Fibroblast of lung (primary cell): ENCODE measurements around the gene ACADS. TPM values are rescaled to one million over a fixed set of nuclear protein-coding genes. Genes with fewer than 3 reads are reported as not detected.

Experiments
- DNase-seq, 2 donors: peaks; one replicate each; pipeline versions ENCODE4 v3.0.0 to v3.0.0-alpha.2; 2010; ENCODE audit warnings: low read depth in 2 of 2
- H2AFZ ChIP-seq: 2 replicates; pipeline ENCODE4 v1.5.1; 2012; ENCODE audit warnings: low read length, control low read depth, inconsistent platforms
- H3K27ac ChIP-seq: 2 replicates; pipeline ENCODE4 v1.5.1; 2011; ENCODE audit warnings: low read length, control low read depth; ENCODE audit not compliant: insufficient read depth
- H3K27me3 ChIP-seq: 2 replicates; pipeline ENCODE4 v1.5.1; 2011; ENCODE audit warnings: mild to moderate bottlenecking, low read length; ENCODE audit not compliant: control insufficient read depth, insufficient read depth
- H3K36me3 ChIP-seq: 2 replicates; pipeline ENCODE4 v1.5.1; 2011; ENCODE audit warnings: low read length; ENCODE audit not compliant: control insufficient read depth, insufficient read depth
- H3K4me1 ChIP-seq: 2 replicates; pipeline ENCODE4 v1.5.1; 2011; ENCODE audit warnings: low read length; ENCODE audit not compliant: control insufficient read depth, insufficient read depth; ENCODE audit errors: extremely low read depth
- H3K4me2 ChIP-seq: 2 replicates; pipeline ENCODE4 v1.5.1; 2011; ENCODE audit warnings: low read length, control low read depth; ENCODE audit not compliant: insufficient read depth; ENCODE audit errors: extremely low read depth
- H3K4me3 ChIP-seq, 4 experiments: fragments of 200-600 bp in 1 of 4; sonication (generic) in 1 of 4; replicated peaks in 1 of 4; 2 replicates each; pipeline ENCODE4 v1.5.1; 2011 to 2016; ENCODE audit warnings: low read length in 4 of 4, low read depth in 3 of 4, mild to moderate bottlenecking in 3 of 4, control low read depth in 2 of 4, inconsistent platforms in 1 of 4, mixed read lengths in 1 of 4; ENCODE audit not compliant: insufficient read depth in 1 of 4; ENCODE audit errors: control extremely low read depth in 1 of 4
- H3K79me2 ChIP-seq: 2 replicates; pipeline ENCODE4 v1.5.1; 2012; ENCODE audit warnings: mild to moderate bottlenecking, low read length, inconsistent platforms; ENCODE audit not compliant: control insufficient read depth, insufficient read depth
- H3K9ac ChIP-seq: 2 replicates; pipeline ENCODE4 v1.5.1; 2011; ENCODE audit warnings: mild to moderate bottlenecking, low read length, control low read depth; ENCODE audit not compliant: insufficient read depth
- H3K9me3 ChIP-seq: 2 replicates; pipeline ENCODE4 v1.5.1; 2012; ENCODE audit warnings: low read depth, low read length; ENCODE audit not compliant: control insufficient read depth, insufficient read depth
- H4K20me1 ChIP-seq: 2 replicates; pipeline ENCODE4 v1.5.1; 2011; ENCODE audit warnings: low read length; ENCODE audit not compliant: control insufficient read depth, insufficient read depth; ENCODE audit errors: extremely low read depth
- CTCF ChIP-seq, 2 donors: IDR thresholded peaks in 1 of 2; conservative IDR thresholded peaks in 1 of 2; 1 replicate in 1 of 2; 2 replicates in 1 of 2; pipeline ENCODE4 v1.5.1; 2011 to 2012; ENCODE audit warnings: low read length in 2 of 2, control low read depth in 1 of 2, inconsistent platforms in 1 of 2, low read depth in 1 of 2, mild to moderate bottlenecking in 1 of 2
- EZH2 ChIP-seq: IDR thresholded peaks from 2 replicates; pipeline ENCODE4 v1.5.1; 2012; ENCODE audit warnings: low read length, control low read depth, mild to moderate bottlenecking; ENCODE audit errors: missing control alignments
- polyA plus RNA-seq, 2 donors: library from polyadenylated mRNA; depleted of rRNA in 1 of 2; stranded (reverse) in 1 of 2; unstranded in 1 of 2; fragments of >200 nt; gene quantifications; 2 replicates each; pipeline ENCODE4 v1.2.1, GENCODE V29; 2011 to 2012; ENCODE audit warnings: missing spikeins in 1 of 2
- total RNA-seq: library from RNA; depleted of rRNA; stranded (reverse); fragments of >200 nt; gene quantifications from 2 replicates; pipeline ENCODE4 v1.2.1, GENCODE V29; 2014

Gene ACADS
- total and polyA plus RNA-seq, 2 donors (not counting 1 experiment from before 2014, with no cell fraction given) = 4.5 to 15.9 TPM

GRCh38 chr12:120739031-120739762, 13.6 kb downstream of the ACADS start:
- no peak overlapping the region for H2AFZ ChIP-seq
- no peak overlapping the region for H3K27ac ChIP-seq
- H4K20me1 ChIP-seq = no peaks in the 10 kb centered on the region
- no peaks in the 10 kb centered on the region for H3K79me2 ChIP-seq
- TF ChIP-seq CTCF (conservative IDR thresholded peaks at IDR 0.05 in 1 of 2, IDR thresholded peaks at IDR 0.05 in 1 of 2; ENCODE audit: low read depth in 1 of 2, low read length in 2 of 2) (no peak), EZH2 (no peak)
- H3K36me3 ChIP-seq = no peaks in the 10 kb centered on the region
- H3K9ac ChIP-seq = no peak overlapping the region
- no peaks in the 10 kb centered on the region for H3K9me3 ChIP-seq
- H3K4me3 ChIP-seq = no peak overlapping the region
- DNase-seq = no peak
- H3K4me2 ChIP-seq = no peak overlapping the region
- no peaks in the 10 kb centered on the region for H3K27me3 ChIP-seq
- H3K4me1 ChIP-seq = no peaks in the 10 kb centered on the region

- H3K79me2 ChIP-seq = no peaks in the 10 kb centered on the region
- H3K9ac ChIP-seq = no peak overlapping the region
- H3K27me3 ChIP-seq = no peaks in the 10 kb centered on the region
- H4K20me1 ChIP-seq = no peaks in the 10 kb centered on the region
- H3K27ac ChIP-seq = no peak overlapping the region
- H2AFZ ChIP-seq = no peak overlapping the region
- no peak for TF ChIP-seq CTCF (conservative IDR thresholded peaks at IDR 0.05 in 1 of 2, IDR thresholded peaks at IDR 0.05 in 1 of 2; ENCODE audit: low read depth in 1 of 2, low read length in 2 of 2)
- TF ChIP-seq EZH2 = no peak
- H3K4me3 ChIP-seq = no peak overlapping the region
- DNase-seq = no peak
- H3K36me3 ChIP-seq = no peaks in the 10 kb centered on the region
- H3K9me3 ChIP-seq = no peaks in the 10 kb centered on the region
- H3K4me1 ChIP-seq = no peaks in the 10 kb centered on the region
- no peak overlapping the region for H3K4me2 ChIP-seq
These were observed 14.4 kb downstream of the ACADS start for GRCh38 chr12:120739821-120740613.

- no peak overlapping the region for H3K4me2 ChIP-seq
- H3K4me1 ChIP-seq = no peaks in the 10 kb centered on the region
- DNase-seq = no peak
- no peaks in the 10 kb centered on the region for H4K20me1 ChIP-seq
- no peak for TF ChIP-seq CTCF (conservative IDR thresholded peaks at IDR 0.05 in 1 of 2, IDR thresholded peaks at IDR 0.05 in 1 of 2; ENCODE audit: low read depth in 1 of 2, low read length in 2 of 2)
- no peak for TF ChIP-seq EZH2
- H3K27me3 ChIP-seq = no peaks in the 10 kb centered on the region
- H3K9me3 ChIP-seq = no peaks in the 10 kb centered on the region
- no peaks in the 10 kb centered on the region for H3K36me3 ChIP-seq
- no peak overlapping the region for H2AFZ ChIP-seq
- H3K79me2 ChIP-seq = no peaks in the 10 kb centered on the region
- no peak overlapping the region for H3K4me3 ChIP-seq
- no peak overlapping the region for H3K27ac ChIP-seq
- H3K9ac ChIP-seq = no peak overlapping the region
These were observed 15.2 kb downstream of the ACADS start for GRCh38 chr12:120740871-120741270.
